Loucy (cell line): ENCODE results near the gene PREPL.

Experiments
- H2AFZ ChIP-seq: fragments of 200-600 bp; sonication (generic); 2 replicates; pipeline ENCODE4 v1.6.0; 2016; ENCODE audit warnings: antibody characterized with exemption, mild to moderate bottlenecking, low read length, moderate library complexity
- H3F3A ChIP-seq: fragments of 200-600 bp; 2 replicates; pipeline ENCODE4 v1.6.0; 2016; ENCODE audit warnings: antibody characterized with exemption, low read depth, mild to moderate bottlenecking
- H3K27me3 ChIP-seq: fragments of 200-600 bp; sonication (generic); 2 replicates; pipeline ENCODE4 v1.6.1; 2014; ENCODE audit warnings: low read length, mild to moderate bottlenecking; ENCODE audit not compliant: insufficient read depth, poor library complexity, severe bottlenecking
- H3K36me3 ChIP-seq: fragments of 200-600 bp; sonication (generic); 2 replicates; pipeline ENCODE4 v1.6.1; 2016; ENCODE audit warnings: low read length; ENCODE audit not compliant: insufficient read depth
- H3K4me1 ChIP-seq: fragments of 200-600 bp; sonication (generic); 2 replicates; pipeline ENCODE4 v1.5.1; 2014; ENCODE audit warnings: low read length, mild to moderate bottlenecking; ENCODE audit not compliant: insufficient read depth, poor library complexity, severe bottlenecking
- H3K4me2 ChIP-seq: fragments of 200-600 bp; sonication (generic); 2 replicates; pipeline ENCODE4 v1.6.0; 2014; ENCODE audit warnings: antibody characterized with exemption, low read length, low read depth, mild to moderate bottlenecking; ENCODE audit not compliant: poor library complexity, severe bottlenecking
- H3K4me3 ChIP-seq: fragments of 200-600 bp; sonication (generic); 2 replicates; pipeline ENCODE4 v1.5.1; 2014; ENCODE audit warnings: low read length, mild to moderate bottlenecking, mixed read lengths; ENCODE audit not compliant: poor library complexity, severe bottlenecking
- H3K79me2 ChIP-seq: fragments of 200-600 bp; sonication (generic); 2 replicates; pipeline ENCODE4 v1.6.1; 2014; ENCODE audit warnings: low read length; ENCODE audit not compliant: insufficient read depth
- H3K9ac ChIP-seq: fragments of 200-600 bp; sonication (generic); 2 replicates; pipeline ENCODE4 v1.6.0; 2014; ENCODE audit warnings: mild to moderate bottlenecking, low read depth, low read length, moderate library complexity; ENCODE audit not compliant: poor library complexity, severe bottlenecking
- H3K9me2 ChIP-seq: fragments of 200-600 bp; sonication (generic); replicated peaks from 2 replicates; pipeline ENCODE4 v1.6.1; 2016; ENCODE audit warnings: low read depth, low read length, mixed read lengths
- H3K9me3 ChIP-seq: fragments of 200-600 bp; sonication (generic); 2 replicates; pipeline ENCODE4 v1.6.1; 2014; ENCODE audit warnings: mild to moderate bottlenecking, antibody characterized with exemption, low read length, low read depth; ENCODE audit not compliant: insufficient read depth
- H4K20me1 ChIP-seq: fragments of 200-600 bp; sonication (generic); 2 replicates; pipeline ENCODE4 v1.6.0; 2014; ENCODE audit warnings: antibody characterized with exemption, low read length, mild to moderate bottlenecking; ENCODE audit not compliant: insufficient read depth, poor library complexity, severe bottlenecking
- CTCF ChIP-seq: fragments of 200-600 bp; sonication (generic); conservative IDR thresholded peaks from 2 replicates; pipeline ENCODE4 v1.5.1; 2014; ENCODE audit warnings: mild to moderate bottlenecking, antibody characterized with exemption, low read length
- EZH2phosphoT487 ChIP-seq: fragments of 200-600 bp; IDR thresholded peaks from 2 replicates; pipeline ENCODE4 v1.6.1; 2018; ENCODE audit warnings: antibody characterized with exemption, mild to moderate bottlenecking, moderate library complexity, borderline replicate concordance

Gene PREPL

GRCh38 chr2:44354761-44355160, 6.5 kb downstream of the PREPL start:
- H3K9ac ChIP-seq = no peak overlapping the region

GRCh38 chr2:44352510-44352909, 8.8 kb downstream of the PREPL start:
- no peak overlapping the region for H3K9ac ChIP-seq
- no peaks in the 10 kb centered on the region for H3K4me1 ChIP-seq
- no peak overlapping the region for H3K4me2 ChIP-seq
- H4K20me1 ChIP-seq = peaks cover 6% of the 10 kb centered on the region
- no peak overlapping the region for H2AFZ ChIP-seq
- H3K9me3 ChIP-seq = no peaks in the 10 kb centered on the region
- H3K27me3 ChIP-seq = no peaks in the 10 kb centered on the region
- H3K4me3 ChIP-seq = no peak overlapping the region
- H3F3A ChIP-seq = no peaks in the 10 kb centered on the region
- H3K79me2 ChIP-seq = no peaks in the 10 kb centered on the region
- no peaks in the 10 kb centered on the region for H3K36me3 ChIP-seq
- TF ChIP-seq EZH2phosphoT487 (no peak), CTCF (no peak)
- H3K9me2 ChIP-seq = no peaks in the 10 kb centered on the region

More at GRCh38 chr2:44354761-44355160, 6.5 kb downstream of the PREPL start:
- Histone ChIP-seq H3K4me2 (no peak overlapping the region), H3K36me3 (no peaks in the 10 kb centered on the region), H4K20me1 (peaks cover 14% of the 10 kb centered on the region), H3K27me3 (no peaks in the 10 kb centered on the region), H3K4me1 (peaks cover 10% of the 10 kb centered on the region), H3F3A (0 out of 2 replicates have a peak, but pooled peaks cover 2% of the 10 kb centered on the region), H3K79me2 (0 out of 2 replicates have a peak, but pooled peaks cover 2% of the 10 kb centered on the region), H3K9me3 (no peaks in the 10 kb centered on the region), H3K4me3 (no peak overlapping the region), H2AFZ (no peak overlapping the region), H3K9me2 (no peaks in the 10 kb centered on the region)
- TF ChIP-seq EZH2phosphoT487 (no peak), CTCF (no peak)

- Histone ChIP-seq H3K4me2 (no peak overlapping the region), H3K4me3 (no peak overlapping the region), H3K27me3 (no peaks in the 10 kb centered on the region), H3K79me2 (no peaks in the 10 kb centered on the region), H3F3A (no peaks in the 10 kb centered on the region), H3K9me3 (no peaks in the 10 kb centered on the region), H3K9me2 (no peaks in the 10 kb centered on the region), H3K4me1 (no peaks in the 10 kb centered on the region), H2AFZ (no peak overlapping the region), H3K36me3 (no peaks in the 10 kb centered on the region), H4K20me1 (no peaks in the 10 kb centered on the region), H3K9ac (no peak overlapping the region)
- TF ChIP-seq EZH2phosphoT487 (no peak), CTCF (no peak)
Observed at GRCh38 chr2:44351676-44352075, 9.6 kb downstream of the PREPL start.
